Stomach smooth muscle (tissue), 2 donors: ENCODE measurements around the gene UCN2.

Source experiments
- H3K27ac ChIP-seq: one replicate; pipeline ENCODE4 v1.7.0; 2013; ENCODE audit warnings: mild to moderate bottlenecking, low read length, inconsistent platforms
- H3K27me3 ChIP-seq, 2 donors: one replicate each; pipeline ENCODE4 v1.7.0; 2013; ENCODE audit warnings: low read length in 2 of 2; ENCODE audit not compliant: insufficient read depth in 2 of 2, control insufficient read depth in 1 of 2
- H3K36me3 ChIP-seq, 2 donors: one replicate each; pipeline ENCODE4 v1.7.0; 2013; ENCODE audit warnings: low read length in 2 of 2; ENCODE audit not compliant: control insufficient read depth in 2 of 2, insufficient read depth in 2 of 2
- H3K4me1 ChIP-seq: one replicate; pipeline ENCODE4 v1.7.0; 2013; ENCODE audit warnings: low read length; ENCODE audit not compliant: control insufficient read depth, insufficient read depth
- H3K4me3 ChIP-seq, 2 donors: one replicate each; pipeline ENCODE4 v1.7.0; 2013; ENCODE audit warnings: low read length in 2 of 2
- H3K9ac ChIP-seq, 2 donors: one replicate each; pipeline ENCODE4 v1.7.0; 2013; ENCODE audit warnings: low read length in 2 of 2, mild to moderate bottlenecking in 1 of 2
- H3K9me3 ChIP-seq, 2 donors: one replicate each; pipeline ENCODE4 v1.7.0; 2013; ENCODE audit warnings: low read length in 2 of 2; ENCODE audit not compliant: control insufficient read depth in 2 of 2
- donor health status: healthy.
- donor health status: Pancreatic carcinoma.

The UCN2 gene

GRCh38 chr3:48588230-48588629 is 24.6 kb upstream of the UCN2 start:
- H3K9ac ChIP-seq = no peak overlapping the region
- no peaks in the 10 kb centered on the region for H3K4me1 ChIP-seq
- no peaks in the 10 kb centered on the region for H3K27me3 ChIP-seq
- H3K4me3 ChIP-seq = no peak overlapping the region
- H3K36me3 ChIP-seq = peaks cover 0 to 3% of the 10 kb centered on the region in 2 donors
- H3K9me3 ChIP-seq = no peaks in the 10 kb centered on the region
- H3K27ac ChIP-seq = no peak overlapping the region

GRCh38 chr3:48587686-48588085 is 24.1 kb upstream of the UCN2 start:
- H3K4me1 ChIP-seq = no peaks in the 10 kb centered on the region
- H3K27me3 ChIP-seq = no peaks in the 10 kb centered on the region
- H3K27ac ChIP-seq = no peak overlapping the region
- no peak overlapping the region for H3K9ac ChIP-seq
- no peak overlapping the region for H3K4me3 ChIP-seq
- no peaks in the 10 kb centered on the region for H3K9me3 ChIP-seq
- peaks cover 0 to 3% of the 10 kb centered on the region in 2 donors for H3K36me3 ChIP-seq

GRCh38 chr3:48585411-48585810 is 21.8 kb upstream of the UCN2 start:
- H3K27me3 ChIP-seq = no peaks in the 10 kb centered on the region
- no peak overlapping the region for H3K4me3 ChIP-seq
- peaks cover 0 to 3% of the 10 kb centered on the region in 2 donors for H3K36me3 ChIP-seq
- H3K4me1 ChIP-seq = no peaks in the 10 kb centered on the region
- H3K9ac ChIP-seq = no peak overlapping the region
- no peaks in the 10 kb centered on the region for H3K9me3 ChIP-seq
- no peak overlapping the region for H3K27ac ChIP-seq

GRCh38 chr3:48584836-48585235 is 21.3 kb upstream of the UCN2 start:
- no peaks in the 10 kb centered on the region for H3K4me1 ChIP-seq
- H3K9ac ChIP-seq = no peak overlapping the region
- H3K9me3 ChIP-seq = no peaks in the 10 kb centered on the region
- no peak overlapping the region for H3K4me3 ChIP-seq
- H3K27ac ChIP-seq = no peak overlapping the region
- H3K27me3 ChIP-seq = no peaks in the 10 kb centered on the region
- H3K36me3 ChIP-seq = peaks cover 0 to 3% of the 10 kb centered on the region in 2 donors

GRCh38 chr3:48581621-48582481 is 18.3 kb upstream of the UCN2 start:
- no peak overlapping the region for H3K27ac ChIP-seq
- H3K9me3 ChIP-seq = no peaks in the 10 kb centered on the region
- no peak overlapping the region for H3K9ac ChIP-seq
- H3K4me1 ChIP-seq = no peaks in the 10 kb centered on the region
- H3K27me3 ChIP-seq = no peaks in the 10 kb centered on the region
- no peak overlapping the region for H3K4me3 ChIP-seq
- peaks cover 3 to 4% of the 10 kb centered on the region in 2 donors for H3K36me3 ChIP-seq

GRCh38 chr3:48576647-48577046 is 13.1 kb upstream of the UCN2 start:
- H3K4me1 ChIP-seq = no peaks in the 10 kb centered on the region
- no peaks in the 10 kb centered on the region for H3K27me3 ChIP-seq
- peaks cover 3 to 4% of the 10 kb centered on the region in 2 donors for H3K36me3 ChIP-seq

GRCh38 chr3:48575366-48575765 is 11.8 kb upstream of the UCN2 start:
- no peaks in the 10 kb centered on the region for H3K9me3 ChIP-seq
- no peak overlapping the region for H3K9ac ChIP-seq
- no peaks in the 10 kb centered on the region for H3K27me3 ChIP-seq
- H3K36me3 ChIP-seq = peaks cover 3 to 4% of the 10 kb centered on the region in 2 donors
- no peak overlapping the region for H3K4me3 ChIP-seq
- H3K4me1 ChIP-seq = no peaks in the 10 kb centered on the region
- no peak overlapping the region for H3K27ac ChIP-seq

More at GRCh38 chr3:48576647-48577046, 13.1 kb upstream of the UCN2 start:
- no peak overlapping the region for H3K27ac ChIP-seq
- no peak overlapping the region for H3K4me3 ChIP-seq
- no peak overlapping the region for H3K9ac ChIP-seq
- H3K9me3 ChIP-seq = no peaks in the 10 kb centered on the region

GRCh38 chr3:48573973-48574585 is 10.5 kb upstream of the UCN2 start:
- no peaks in the 10 kb centered on the region for H3K9me3 ChIP-seq
- no peaks in the 10 kb centered on the region for H3K4me1 ChIP-seq
- no peaks in the 10 kb centered on the region for H3K27me3 ChIP-seq
- no peak overlapping the region for H3K9ac ChIP-seq
- no peak overlapping the region for H3K4me3 ChIP-seq
- H3K36me3 ChIP-seq = peaks cover 3 to 4% of the 10 kb centered on the region in 2 donors
- no peak overlapping the region for H3K27ac ChIP-seq

GRCh38 chr3:48572517-48572916 is 8.9 kb upstream of the UCN2 start:
- Histone ChIP-seq H3K4me3 (no peak overlapping the region), H3K9ac (no peak overlapping the region), H3K9me3 (no peaks in the 10 kb centered on the region), H3K36me3 (peaks cover 3 to 4% of the 10 kb centered on the region in 2 donors), H3K27ac (no peak overlapping the region), H3K27me3 (no peaks in the 10 kb centered on the region), H3K4me1 (no peaks in the 10 kb centered on the region)

GRCh38 chr3:48571938-48572337 is 8.4 kb upstream of the UCN2 start:
- Histone ChIP-seq H3K27ac (no peak overlapping the region), H3K4me3 (no peak overlapping the region), H3K27me3 (no peaks in the 10 kb centered on the region), H3K9ac (no peak overlapping the region), H3K9me3 (no peaks in the 10 kb centered on the region), H3K36me3 (no peaks in the 10 kb centered on the region), H3K4me1 (no peaks in the 10 kb centered on the region)
